Gastroesophageal sphincter (tissue), 4 donors: ENCODE results near the gene EFNA4. TPM values are rescaled to one million over a fixed set of nuclear protein-coding genes. Genes with fewer than 3 reads are reported as not detected.

Source experiments
- ATAC-seq: fragments of 150-250 bp; one replicate; pipeline ENCODE4 v1.9.1; 2016; ENCODE audit warnings: mild to moderate bottlenecking, moderate library complexity
- H3K27ac ChIP-seq, 4 donors: fragments of 200-600 bp; sonication (generic) in 3 of 4; 1 replicate in 3 of 4; 2 replicates in 1 of 4; pipeline ENCODE4 v1.5.1; 2016 to 2019
- H3K27me3 ChIP-seq: fragments of 200-600 bp; sonication (generic); one replicate; pipeline ENCODE4 v1.5.1; 2019
- H3K36me3 ChIP-seq, 2 donors: fragments of 200-600 bp; sonication (generic); one replicate each; pipeline ENCODE4 v1.5.1; 2019; ENCODE audit warnings: control low read depth in 1 of 2
- H3K4me1 ChIP-seq, 3 donors: fragments of 200-600 bp; sonication (generic); 1 replicate in 2 of 3; 2 replicates in 1 of 3; pipeline ENCODE4 v1.5.1; 2016 to 2019; ENCODE audit warnings: control low read depth in 2 of 3
- H3K4me3 ChIP-seq, 2 donors: fragments of 200-600 bp; sonication (generic); one replicate each; pipeline ENCODE4 v1.5.1; 2019; ENCODE audit warnings: mild to moderate bottlenecking in 1 of 2, moderate library complexity in 1 of 2
- H3K9me3 ChIP-seq, 3 donors: fragments of 200-600 bp; sonication (generic); one replicate each; pipeline ENCODE4 v1.5.1; 2017 to 2019; ENCODE audit warnings: control low read depth in 2 of 3
- CTCF ChIP-seq, 4 experiments: fragments of 200-600 bp in 2 of 4; fragments of 450-650 bp in 2 of 4; sonication (generic) in 1 of 4; IDR thresholded peaks; one replicate each; pipeline ENCODE4 v1.5.1; 2017 to 2019; ENCODE audit warnings: antibody characterized with exemption in 4 of 4, mild to moderate bottlenecking in 2 of 4, moderate library complexity in 2 of 4
- EP300 ChIP-seq: sonication (generic); formaldehyde crosslinking; IDR thresholded peaks from one replicate; pipeline ENCODE4 v1.6.1; 2017; ENCODE audit warnings: antibody characterized with exemption, mild to moderate bottlenecking
- POLR2A ChIP-seq, 2 donors: fragments of 450-650 bp; IDR thresholded peaks; one replicate each; pipeline ENCODE4 v1.6.1; 2017; ENCODE audit warnings: antibody characterized with exemption in 2 of 2, mild to moderate bottlenecking in 2 of 2, moderate library complexity in 1 of 2
- POLR2AphosphoS5 ChIP-seq: sonication (generic); formaldehyde crosslinking; IDR thresholded peaks from one replicate; pipeline ENCODE4 v1.6.1; 2017; ENCODE audit warnings: antibody characterized with exemption
- WGBS, 2 donors: methylation state at CpG; one replicate each; pipeline ENCODE4 v1.1.5; 2018; ENCODE audit warnings: low coverage in 1 of 2; 5-methylcytosine and 5-hydroxymethylcytosine counted together
- total RNA-seq, 4 donors: library from RNA; depleted of rRNA; stranded (reverse); fragments of >200 nt; gene quantifications; one replicate each; pipeline ENCODE4 v1.1.0, GENCODE V29; 2016

EFNA4 gene
- total RNA-seq, 4 donors from 2014 or later, result 0.81 to 5.8 (median 2.3) TPM

- peaks cover 0 to 4% (median 0%) of the 10 kb centered on the region in 3 donors for H3K4me1 ChIP-seq
- no peaks in the 10 kb centered on the region for H3K9me3 ChIP-seq
- H3K27ac ChIP-seq, result no peak within 1 kb of the TSS
- no peak for ATAC-seq
- 92 to 100% methylated on average over 1 to 2 of the region's 9 CpGs for WGBS, 2 donors
- H3K4me3 ChIP-seq, result no peak within 1 kb of the TSS
- H3K36me3 ChIP-seq, result no peaks in the 10 kb centered on the region
- TF ChIP-seq CTCF (IDR thresholded peaks at IDR 0.05) (no peak), POLR2A (IDR thresholded peaks at IDR 0.05) (no peak), POLR2AphosphoS5 (no peak), EP300 (no peak)
- no peaks in the 10 kb centered on the region for H3K27me3 ChIP-seq
These were observed 30.0 kb upstream of the EFNA4 start, which contains the start of the genes DCST1 and DCST2 for GRCh38 chr1:155033524-155033923. Gene DCST1 (plus strand): TSS chr1:155033824. CDS start chr1:155034037, 213 bp downstream. Gene DCST2 (minus strand): TSS chr1:155033781. CDS start chr1:155033701, 80 bp downstream.

- Histone ChIP-seq H3K9me3 (no peaks in the 10 kb centered on the region), H3K27me3 (no peaks in the 10 kb centered on the region), H3K27ac (no peak overlapping the region), H3K36me3 (no peaks in the 10 kb centered on the region), H3K4me1 (peaks cover 0 to 9% (median 2%) of the 10 kb centered on the region in 3 donors), H3K4me3 (no peak overlapping the region)
- 84 to 85% methylated on average over 10 to 17 of the region's 20 CpGs for WGBS, 2 donors
- TF ChIP-seq EP300 (no peak), CTCF (IDR thresholded peaks at IDR 0.05) (no peak), POLR2AphosphoS5 (no peak), POLR2A (IDR thresholded peaks at IDR 0.05) (no peak)
- ATAC-seq, result no peak
These were observed 29.0 kb upstream of the EFNA4 start for GRCh38 chr1:155034318-155035208.

- no peak for ATAC-seq
- Histone ChIP-seq H3K27me3 (no peaks in the 10 kb centered on the region), H3K9me3 (no peaks in the 10 kb centered on the region), H3K36me3 (no peaks in the 10 kb centered on the region), H3K27ac (no peak overlapping the region), H3K4me3 (no peak overlapping the region), H3K4me1 (peaks cover 0 to 9% (median 2%) of the 10 kb centered on the region in 3 donors)
- TF ChIP-seq POLR2AphosphoS5 (no peak), POLR2A (IDR thresholded peaks at IDR 0.05) (no peak), EP300 (no peak), CTCF (IDR thresholded peaks at IDR 0.05) (no peak)
- WGBS, 2 donors, result 71 to 79% methylated on average over 1 to 2 of the region's 2 CpGs
These were observed 27.6 kb upstream of the EFNA4 start for GRCh38 chr1:155035936-155036335.

GRCh38 chr1:155037043-155037442 lies 26.5 kb upstream of the EFNA4 start:
- no peaks in the 10 kb centered on the region for H3K9me3 ChIP-seq
- no peak overlapping the region for H3K27ac ChIP-seq
- no peak overlapping the region for H3K4me3 ChIP-seq
- no peaks in the 10 kb centered on the region for H3K36me3 ChIP-seq
- peaks cover 0 to 9% (median 2%) of the 10 kb centered on the region in 3 donors for H3K4me1 ChIP-seq
- TF ChIP-seq EP300 (no peak), CTCF (IDR thresholded peaks at IDR 0.05) (no peak), POLR2A (IDR thresholded peaks at IDR 0.05) (no peak), POLR2AphosphoS5 (no peak)
- ATAC-seq, result no peak
- no peaks in the 10 kb centered on the region for H3K27me3 ChIP-seq
- WGBS, 2 donors, result 91 to 100% methylated on average over 1 of the region's 3 CpGs
